PC-3 (cell line): ENCODE measurements around the gene AEBP1. TPM values are rescaled to one million over a fixed set of nuclear protein-coding genes. Genes with fewer than 3 reads are reported as not detected.

Source experiments
- ATAC-seq: fragments of 200-7000 bp; cut with Tn5 transposase; 2 replicates; pipeline ENCODE4 v1.9.1; 2020; ENCODE audit warnings: mild to moderate bottlenecking, moderate library complexity
- BruUV-seq: library from RNA; stranded (reverse); fragments of 400-500 nt; replicated peaks from 2 replicates; lab custom pipeline; 2021; lab: Mats Ljungman, UMichigan
- CTCF ChIA-PET: fragments of 300-600 bp; sonication (Branson Sonifier 250); formaldehyde crosslinking; loops from one replicate; lab custom pipeline; 2022; ENCODE audit warnings: antibody characterized with exemption; lab: Charles Lee
- POLR2A ChIA-PET: fragments of 300-600 bp; sonication (Branson Sonifier 250); formaldehyde crosslinking; loops from one replicate; lab custom pipeline; 2022; ENCODE audit warnings: antibody characterized with exemption; ENCODE audit not compliant: unreplicated experiment; lab: Charles Lee
- DNase-seq: peaks from one replicate; pipeline ENCODE4 v3.0.0-alpha.2; 2015
- H2AFZ ChIP-seq: fragments of 300-600 bp; sonication (generic); 2 replicates; pipeline ENCODE4 v1.6.0; 2016; ENCODE audit warnings: antibody characterized with exemption, low read length
- H3F3A ChIP-seq: fragments of 300-600 bp; sonication (generic); one replicate; pipeline ENCODE4 v1.6.0; 2017; ENCODE audit warnings: antibody characterized with exemption, low read length, control low read depth, mild to moderate bottlenecking; ENCODE audit not compliant: unreplicated experiment
- H3K27ac ChIP-seq: fragments of 300-600 bp; sonication (generic); 2 replicates; pipeline ENCODE4 v1.5.1; 2016; ENCODE audit warnings: mild to moderate bottlenecking, low read length
- H3K27me3 ChIP-seq: fragments of 300-600 bp; sonication (generic); 2 replicates; pipeline ENCODE4 v1.6.1; 2016; ENCODE audit warnings: low read length, mixed read lengths
- H3K36me3 ChIP-seq: fragments of 300-600 bp; sonication (generic); 2 replicates; pipeline ENCODE4 v1.6.1; 2016; ENCODE audit warnings: low read depth, mixed run types, low read length, mixed read lengths
- H3K4me1 ChIP-seq: fragments of 300-600 bp; sonication (generic); 2 replicates; pipeline ENCODE4 v1.5.1; 2016; ENCODE audit warnings: low read length; ENCODE audit not compliant: insufficient read depth
- H3K4me2 ChIP-seq: fragments of 300-600 bp; sonication (generic); 2 replicates; pipeline ENCODE4 v1.6.0; 2016; ENCODE audit warnings: low read length
- H3K4me3 ChIP-seq: fragments of 300-600 bp; sonication (generic); 2 replicates; pipeline ENCODE4 v1.5.1; 2016; ENCODE audit warnings: mild to moderate bottlenecking, low read length, mixed read lengths
- H3K79me2 ChIP-seq: fragments of 300-600 bp; sonication (generic); 2 replicates; pipeline ENCODE4 v1.6.1; 2017; ENCODE audit warnings: low read length, mixed read lengths
- H3K9ac ChIP-seq: fragments of 300-600 bp; sonication (generic); 2 replicates; pipeline ENCODE4 v1.6.0; 2016; ENCODE audit warnings: mild to moderate bottlenecking, low read length
- H3K9me2 ChIP-seq: fragments of 300-600 bp; sonication (generic); replicated peaks from 2 replicates; pipeline ENCODE4 v1.6.1; 2016; ENCODE audit warnings: mixed run types, low read length, mixed read lengths
- H3K9me3 ChIP-seq: fragments of 300-600 bp; sonication (generic); 2 replicates; pipeline ENCODE4 v1.6.1; 2016; ENCODE audit warnings: low read length, mixed read lengths
- H4K20me1 ChIP-seq: fragments of 300-600 bp; sonication (generic); 2 replicates; pipeline ENCODE4 v1.6.1; 2016; ENCODE audit warnings: low read length, mixed read lengths
- CTCF ChIP-seq: fragments of 300-600 bp; sonication (generic); conservative IDR thresholded peaks from 2 replicates; pipeline ENCODE4 v1.5.1; 2017; ENCODE audit warnings: antibody characterized with exemption, low read depth, mild to moderate bottlenecking, low read length
- EZH2 ChIP-seq: fragments of 300-600 bp; sonication (generic); IDR thresholded peaks from one replicate; pipeline ENCODE4 v1.6.1; 2017; ENCODE audit warnings: antibody characterized with exemption, mild to moderate bottlenecking, low read length; ENCODE audit not compliant: unreplicated experiment
- EZH2phosphoT487 ChIP-seq: fragments of 300-600 bp; sonication (generic); IDR thresholded peaks from 2 replicates; pipeline ENCODE4 v1.6.1; 2018; ENCODE audit warnings: mild to moderate bottlenecking, antibody characterized with exemption, low read length, borderline replicate concordance
- intact Hi-C: fragments of 100-400 bp; cut with micrococcal nuclease; formaldehyde crosslinking; loops from 2 replicates; pipeline ENCODE4 v1.9.0; 2023
- total RNA-seq: library from RNA; depleted of rRNA; stranded (reverse); fragments of >200 nt; gene quantifications from 2 replicates; pipeline ENCODE4 v1.2.3, GENCODE V29; 2014

The AEBP1 gene
- total RNA-seq, 1 experiment from 2014 or later = not detected

DNA sequence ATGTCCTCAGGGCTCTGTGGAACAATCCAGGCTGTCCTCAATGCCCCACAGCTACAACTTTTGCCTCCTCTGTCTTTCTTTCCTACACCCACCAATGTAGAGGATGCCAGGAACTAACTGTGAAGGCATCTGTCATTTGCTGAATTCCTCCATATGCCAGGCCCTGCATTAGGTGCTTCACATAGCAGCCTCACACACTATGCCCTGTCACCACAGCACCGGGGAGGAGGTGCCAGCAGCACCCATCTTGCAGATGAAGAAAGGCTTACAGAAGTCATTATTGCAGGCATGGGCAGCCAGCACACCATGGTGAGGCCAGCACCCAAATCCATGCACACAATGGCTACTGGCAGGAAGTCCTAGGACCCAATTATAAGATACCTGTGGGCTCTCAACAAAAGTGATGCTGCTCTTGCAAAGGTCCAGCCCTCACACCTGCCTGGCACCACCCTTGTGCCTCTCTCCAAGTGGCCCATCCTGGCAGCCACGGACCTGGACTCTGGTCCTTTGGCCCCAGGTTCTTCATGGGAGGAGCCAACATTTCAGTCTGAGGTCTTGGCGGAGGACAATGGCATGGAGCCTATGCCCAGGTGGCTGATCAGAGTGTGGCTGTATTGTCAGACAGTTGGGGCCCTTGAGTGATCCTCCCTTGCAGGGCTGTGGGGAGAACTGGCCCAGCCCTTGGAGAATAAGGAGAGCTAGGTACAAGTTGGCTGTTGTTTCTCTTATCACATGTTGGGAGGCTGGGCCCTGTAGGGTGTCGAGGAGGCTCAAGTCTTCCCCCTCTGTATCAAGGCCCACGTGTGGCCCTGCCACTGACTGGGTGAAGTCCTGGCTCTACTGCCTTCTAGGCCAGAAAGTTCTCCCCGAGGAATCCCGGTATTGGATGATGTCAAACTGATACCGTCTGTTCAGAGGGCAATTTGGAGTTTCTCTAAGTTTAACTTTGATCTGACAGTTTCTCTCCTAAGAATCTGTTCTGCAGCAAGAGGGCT lies 51.3 kb downstream of the AEBP1 start:
- H3K79me2 ChIP-seq = no peaks in the 10 kb centered on the region
- H3K9ac ChIP-seq = no peak overlapping the region
- H3K27me3 ChIP-seq = no peaks in the 10 kb centered on the region
- no peaks in the 10 kb centered on the region for H4K20me1 ChIP-seq
- no peak overlapping the region for H2AFZ ChIP-seq
- no peaks in the 10 kb centered on the region for H3K4me1 ChIP-seq
- BruUV-seq = no TSS peak
- H3K27ac ChIP-seq = no peak overlapping the region
- no peak for ATAC-seq
- H3K36me3 ChIP-seq = no peaks in the 10 kb centered on the region
- H3K4me3 ChIP-seq = no peak overlapping the region
- intact Hi-C loops = no loop called here
- H3K4me2 ChIP-seq = no peak overlapping the region
- ChIA-PET POLR2A (no interaction called here), CTCF (no interaction called here)
- TF ChIP-seq EZH2 (no peak), EZH2phosphoT487 (no peak), CTCF (no peak)
- H3K9me3 ChIP-seq = no peaks in the 10 kb centered on the region
- H3F3A ChIP-seq = no peaks in the 10 kb centered on the region
- H3K9me2 ChIP-seq = no peaks in the 10 kb centered on the region
- DNase-seq = no peak

DNA sequence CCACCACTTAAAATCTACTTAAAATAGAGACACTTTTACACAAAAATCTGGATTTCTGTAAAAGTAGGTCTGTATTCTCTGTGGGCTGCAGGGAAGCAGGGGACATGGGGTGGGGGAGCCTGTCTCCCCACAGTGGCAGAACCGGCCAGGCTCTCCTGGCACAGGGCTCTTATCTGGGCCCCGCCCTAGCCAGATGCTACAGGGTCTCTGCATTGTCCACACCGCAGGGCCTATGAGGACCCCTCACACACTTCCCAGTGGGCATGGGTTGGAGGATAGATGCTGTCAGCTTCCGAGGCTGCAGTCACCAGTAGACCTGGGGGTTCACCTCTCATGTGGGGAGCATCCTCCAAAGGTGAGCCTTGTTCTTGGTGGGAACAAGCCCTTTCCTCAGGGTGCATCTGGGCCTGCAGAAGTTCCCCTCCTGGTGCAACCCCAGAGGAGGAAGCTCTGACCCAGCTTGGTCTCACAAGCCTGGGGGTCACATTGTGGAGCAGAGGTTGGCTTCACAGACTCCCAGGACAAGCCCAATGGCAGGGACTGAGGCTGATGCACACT lies 52.4 kb downstream of the AEBP1 start:
- Histone ChIP-seq H3K9me2 (no peaks in the 10 kb centered on the region), H3K4me1 (no peaks in the 10 kb centered on the region), H3K4me2 (no peak overlapping the region), H3K9ac (no peak overlapping the region), H3K27ac (no peak overlapping the region), H3K27me3 (no peaks in the 10 kb centered on the region), H3K79me2 (no peaks in the 10 kb centered on the region), H4K20me1 (no peaks in the 10 kb centered on the region), H3K36me3 (no peaks in the 10 kb centered on the region), H2AFZ (no peak overlapping the region), H3K9me3 (no peaks in the 10 kb centered on the region), H3F3A (no peaks in the 10 kb centered on the region), H3K4me3 (no peak overlapping the region)
- ChIA-PET CTCF (no interaction called here), POLR2A (no interaction called here)
- BruUV-seq = no TSS peak
- intact Hi-C loops = no loop called here
- TF ChIP-seq CTCF (no peak), EZH2 (no peak), EZH2phosphoT487 (no peak)
- ATAC-seq (no peak), DNase-seq (no peak)
